H1 (cell line): ENCODE data around the gene MAGEB2. TPM values are rescaled to one million over a fixed set of nuclear protein-coding genes. Genes with fewer than 3 reads are reported as not detected.

Experiments used
- CTCF ChIA-PET: fragments of 300-600 bp; sonication (Branson Sonifier 250); formaldehyde crosslinking; loops from one replicate; lab custom pipeline; 2021; ENCODE audit not compliant: partially characterized antibody; lab: Charles Lee
- POLR2A ChIA-PET: fragments of 300-600 bp; sonication (Branson Sonifier 250); formaldehyde crosslinking; loops from one replicate; lab custom pipeline; 2021; ENCODE audit warnings: inconsistent platforms; ENCODE audit not compliant: partially characterized antibody; lab: Charles Lee
- DNase-seq, 2 experiments: peaks; one replicate each; pipeline versions ENCODE4 v3.0.0 to v3.0.0-alpha.2; 2010 to 2022; ENCODE audit warnings: low spot score in 2 of 2, low read depth in 1 of 2, mixed read lengths in 1 of 2
- FAIRE-seq: peaks from 2 replicates; lab custom pipeline; 2011; peaks lifted over from hg19 to GRCh38; lab: Jason Lieb, UNC
- H2AFZ ChIP-seq: 2 replicates; pipeline ENCODE4 v1.8.1; 2012; ENCODE audit warnings: low read length, inconsistent platforms
- H2AK5ac ChIP-seq: 2 replicates; pipeline ENCODE4 v1.6.1; 2013; ENCODE audit warnings: low read depth, low read length
- H2BK120ac ChIP-seq: replicated peaks from 2 replicates; pipeline ENCODE3; 2013; ENCODE audit warnings: low read depth, low read length, inconsistent platforms
- H2BK12ac ChIP-seq: 2 replicates; pipeline ENCODE4 v1.6.1; 2013; ENCODE audit warnings: low read depth, low read length
- H2BK15ac ChIP-seq: 2 replicates; pipeline ENCODE4 v1.6.1; 2013; ENCODE audit warnings: low read length
- H2BK20ac ChIP-seq: 2 replicates; pipeline ENCODE4 v1.6.1; 2013; ENCODE audit warnings: low read length
- H2BK5ac ChIP-seq: 2 replicates; pipeline ENCODE4 v1.6.1; 2013; ENCODE audit warnings: low read depth, low read length
- H3K14ac ChIP-seq: 2 replicates; pipeline ENCODE4 v1.6.1; 2013; ENCODE audit warnings: inconsistent platforms; ENCODE audit not compliant: insufficient read length
- H3K18ac ChIP-seq: 2 replicates; pipeline ENCODE4 v1.6.1; 2013; ENCODE audit warnings: low read length; ENCODE audit errors: extremely low read depth
- H3K23ac ChIP-seq: 2 replicates; pipeline ENCODE4 v1.6.1; 2013; ENCODE audit warnings: inconsistent platforms; ENCODE audit not compliant: insufficient read length
- H3K23me2 ChIP-seq: 2 replicates; pipeline ENCODE4 v1.6.1; 2013; ENCODE audit warnings: low read depth, low read length
- H3K27ac ChIP-seq: 2 replicates; pipeline ENCODE4 v1.6.1; 2011; ENCODE audit warnings: low read depth, low read length, inconsistent platforms
- H3K27me3 ChIP-seq, 4 experiments: replicated peaks in 1 of 4; 1 replicate in 1 of 4; 2 replicates in 3 of 4; pipeline versions ENCODE4 v1.6.1 to v1.8.1; 2011 to 2013; ENCODE audit warnings: low read length in 3 of 4, mild to moderate bottlenecking in 3 of 4, inconsistent platforms in 2 of 4, mixed read lengths in 2 of 4, moderate library complexity in 1 of 4; ENCODE audit not compliant: control insufficient read depth in 3 of 4, insufficient read depth in 3 of 4; ENCODE audit errors: extremely low read depth in 1 of 4
- H3K36me3 ChIP-seq, 4 experiments: 2 replicates each; pipeline versions ENCODE4 v1.6.1 to v1.8.1; 2011 to 2013; ENCODE audit warnings: mild to moderate bottlenecking in 4 of 4, low read length in 3 of 4, moderate library complexity in 2 of 4, control low read depth in 1 of 4, inconsistent platforms in 1 of 4; ENCODE audit not compliant: insufficient read depth in 4 of 4, control insufficient read depth in 2 of 4
- H3K4ac ChIP-seq: replicated peaks from 2 replicates; pipeline ENCODE3; 2013; ENCODE audit warnings: low read length, low read depth, mixed read lengths, inconsistent platforms; ENCODE audit not compliant: insufficient read length
- H3K4me1 ChIP-seq, 4 experiments: replicated peaks in 1 of 4; 1 replicate in 1 of 4; 2 replicates in 3 of 4; pipeline versions ENCODE4 v1.6.1 to v1.8.1; 2011 to 2013; ENCODE audit warnings: low read length in 3 of 4, inconsistent platforms in 2 of 4, mixed read lengths in 1 of 4; ENCODE audit not compliant: insufficient read depth in 4 of 4, control insufficient read depth in 3 of 4
- H3K4me2 ChIP-seq, 2 experiments: 2 replicates each; pipeline versions ENCODE4 v1.6.1 to v1.8.1; 2011 to 2013; ENCODE audit warnings: low read depth in 2 of 2, low read length in 2 of 2, control low read depth in 1 of 2, inconsistent platforms in 1 of 2, mild to moderate bottlenecking in 1 of 2; ENCODE audit not compliant: insufficient read depth in 1 of 2
- H3K4me3 ChIP-seq, 4 experiments: fragments of 200-600, 300-600 bp in 1 of 4; sonication (generic), shearing (Covaris generic), sonication (Bioruptor Twin) in 1 of 4; 2 replicates each; pipeline versions ENCODE4 v1.5.1 to v1.8.1; 2011 to 2016; ENCODE audit warnings: low read length in 4 of 4, low read depth in 3 of 4, control low read depth in 2 of 4, inconsistent platforms in 2 of 4, mild to moderate bottlenecking in 2 of 4, mixed read lengths in 1 of 4, moderate library complexity in 1 of 4; ENCODE audit not compliant: insufficient read depth in 2 of 4; ENCODE audit errors: extremely low read depth in 1 of 4
- H3K56ac ChIP-seq: replicated peaks from 2 replicates; pipeline ENCODE3; 2013; ENCODE audit warnings: low read depth, mild to moderate bottlenecking, mixed read lengths, low read length, inconsistent platforms; ENCODE audit not compliant: insufficient read length
- H3K79me1 ChIP-seq: 2 replicates; pipeline ENCODE4 v1.6.1; 2013; ENCODE audit warnings: low read depth, low read length, control low read depth
- H3K79me2 ChIP-seq, 2 experiments: 2 replicates each; pipeline versions ENCODE4 v1.6.1 to v1.8.1; 2012 to 2013; ENCODE audit warnings: low read length in 2 of 2, mild to moderate bottlenecking in 2 of 2, inconsistent platforms in 1 of 2; ENCODE audit not compliant: insufficient read depth in 2 of 2, control insufficient read depth in 1 of 2
- H3K9ac ChIP-seq, 4 experiments: replicated peaks in 1 of 4; 1 replicate in 1 of 4; 2 replicates in 3 of 4; pipeline versions ENCODE4 v1.6.1 to v1.8.1; 2011 to 2013; ENCODE audit warnings: low read depth in 3 of 4, low read length in 3 of 4, control low read depth in 2 of 4, mild to moderate bottlenecking in 2 of 4, moderate library complexity in 2 of 4, inconsistent platforms in 1 of 4; ENCODE audit errors: extremely low read depth in 1 of 4
- H3K9me3 ChIP-seq, 2 experiments: 2 replicates each; pipeline versions ENCODE4 v1.6.1 to v1.8.1; 2012 to 2013; ENCODE audit warnings: mild to moderate bottlenecking in 2 of 2, moderate library complexity in 2 of 2, control low read depth in 1 of 2, inconsistent platforms in 1 of 2, low read depth in 1 of 2, low read length in 1 of 2, mixed read lengths in 1 of 2; ENCODE audit not compliant: insufficient read depth in 2 of 2
- H4K20me1 ChIP-seq, 2 experiments: replicated peaks in 1 of 2; 2 replicates each; pipeline versions ENCODE3 to v1.8.1; 2011 to 2013; ENCODE audit warnings: inconsistent platforms in 2 of 2, low read length in 2 of 2, mild to moderate bottlenecking in 1 of 2; ENCODE audit not compliant: insufficient read depth in 2 of 2, control insufficient read depth in 1 of 2
- H4K5ac ChIP-seq: 2 replicates; pipeline ENCODE4 v1.6.1; 2013; ENCODE audit warnings: low read length, low read depth, mixed read lengths, inconsistent platforms; ENCODE audit not compliant: insufficient read length
- H4K8ac ChIP-seq: 2 replicates; pipeline ENCODE4 v1.8.0; 2013; ENCODE audit warnings: mild to moderate bottlenecking, moderate library complexity, low read length, inconsistent platforms; ENCODE audit not compliant: insufficient read depth; ENCODE audit errors: extremely low read depth
- H4K91ac ChIP-seq: replicated peaks from 2 replicates; pipeline ENCODE3; 2013; ENCODE audit warnings: low read length, mixed read lengths, inconsistent platforms; ENCODE audit not compliant: insufficient read length
- CBX8 ChIP-seq: fragments of 300-800, 300-1000 bp; sonication (generic); IDR thresholded peaks from 2 replicates; pipeline ENCODE4 v1.7.1; 2016; ENCODE audit warnings: low read depth, low read length, borderline replicate concordance
- JUND ChIP-seq: IDR thresholded peaks from 2 replicates; pipeline ENCODE4 v1.6.1; 2011; ENCODE audit warnings: mild to moderate bottlenecking, improper control_type of control experiment, low read length
- NRF1 ChIP-seq: IDR thresholded peaks from 2 replicates; pipeline ENCODE4 v1.6.1; 2011; ENCODE audit warnings: mild to moderate bottlenecking, low read depth, low read length, improper control_type of control experiment
- SIX5 ChIP-seq: IDR thresholded peaks from 2 replicates; pipeline ENCODE4 v1.6.1; 2011; ENCODE audit warnings: mild to moderate bottlenecking, low read depth, low read length
- WGBS, 2 experiments: shearing (Covaris generic) in 1 of 2; methylation state at CpG; one replicate each; pipeline versions ENCODE4 v1.1.6 to v1.1.7; 2013 to 2015; ENCODE audit warnings: low lambda C conversion rate in 2 of 2, mixed read lengths in 2 of 2, inconsistent platforms in 1 of 2, low coverage in 1 of 2, missing lambda C conversion rate in 1 of 2; ENCODE audit not compliant: insufficient replicate concordance in 2 of 2, insufficient coverage in 1 of 2, insufficient read length in 1 of 2; ENCODE audit errors: extremely low coverage in 1 of 2, missing lambda C conversion rate in 1 of 2; 5-methylcytosine and 5-hydroxymethylcytosine counted together
- polyA plus RNA-seq, 7 experiments: library from polyadenylated mRNA; depleted of rRNA in 3 of 7; stranded (reverse) in 5 of 7; unstranded in 2 of 7; fragments of >200 nt in 5 of 7; fragments of 200-250 nt in 2 of 7; gene quantifications; 1 replicate in 5 of 7; 2 replicates in 1 of 7; 4 replicates in 1 of 7; pipeline versions ENCODE4 v1.2.1 to v1.2.3, GENCODE V29; 2011 to 2013; ENCODE audit warnings: missing spikeins in 2 of 7, mixed read lengths in 2 of 7
- total RNA-seq: library from RNA; stranded (reverse); fragmentation: NEBNext Ultra II Directional; extraction: Animal tissue kit (Norgen Biotek cat#: 25700); gene quantifications from 2 replicates; pipeline ENCODE4 v1.2.1, GENCODE V29; 2021

The MAGEB2 gene
- total and polyA plus RNA-seq, 2 of the 8 experiments (the other 6 are each of a cell fraction or from before 2014, with no cell fraction given): not detected

DNA sequence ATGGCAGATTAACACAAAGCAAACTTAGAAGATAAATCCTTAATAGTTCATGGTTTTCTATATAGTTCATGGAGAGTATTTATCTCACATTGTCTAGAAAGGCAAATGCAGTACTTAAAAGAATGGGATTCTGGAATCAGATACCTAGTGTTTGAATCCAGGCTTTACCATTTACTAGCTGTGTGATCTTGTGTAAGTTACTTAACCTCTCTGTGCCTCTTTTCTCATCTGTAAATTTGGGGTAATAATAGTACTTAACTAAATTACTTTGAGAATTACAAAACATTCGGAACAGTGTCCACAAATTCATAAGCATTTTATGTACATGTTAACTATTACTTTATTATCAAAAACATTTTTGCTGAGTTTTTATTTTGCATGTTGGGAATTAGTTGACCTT lies 47.4 kb downstream of the MAGEB2 start:
- Histone ChIP-seq H3K9me3 (no peaks in the 10 kb centered on the region), H3K23ac (no peak overlapping the region), H3K4me2 (no peak overlapping the region), H3K4ac (no peak overlapping the region), H3K18ac (no peak overlapping the region), H4K8ac (no peak overlapping the region), H3K56ac (no peak overlapping the region), H2BK5ac (no peak overlapping the region), H2AFZ (no peak overlapping the region), H3K9ac (no peak overlapping the region), H3K27ac (no peak overlapping the region), H3K4me1 (no peaks in the 10 kb centered on the region), H2AK5ac (no peak overlapping the region)
- no peak for TF ChIP-seq CBX8
- TF ChIP-seq JUND: no peak
- no peak for TF ChIP-seq SIX5
- no peak for TF ChIP-seq NRF1
- TF ChIP-seq, all 59 proteins: peak for 0
- Histone ChIP-seq H2BK12ac (no peak overlapping the region), H3K79me2 (no peaks in the 10 kb centered on the region), H2BK120ac (no peak overlapping the region), H4K5ac (no peak overlapping the region), H3K4me3 (no peak overlapping the region), H3K23me2 (no peaks in the 10 kb centered on the region; the same call in 1 of the 2 replicates), H4K20me1 (no peaks in the 10 kb centered on the region), H3K79me1 (no peaks in the 10 kb centered on the region), H2BK15ac (no peak overlapping the region), H2BK20ac (no peak overlapping the region), H3K14ac (no peak overlapping the region), H3K27me3 (no peaks in the 10 kb centered on the region), H4K91ac (no peak overlapping the region), H3K36me3 (no peaks in the 10 kb centered on the region)
- 93% methylated on average over 1 of the region's 1 CpG; no CpG with 5 or more reads in 1 of the 2 experiments for WGBS, 2 experiments
- DNase-seq (no peak), FAIRE-seq (no peak)
- ChIA-PET CTCF (interaction anchor here (1.2 kb wide), 1 partner anchor 96 kb away, joined by 3 read pairs; no protein-coding TSS in a partner anchor), POLR2A (no interaction called here)

Other genes starting within 250 kb of the MAGEB2 start
- not detected in 2 replicates for gene MAGEB3, start 15.1 kb downstream of the MAGEB2 start, total RNA-seq
- gene MAGEB3, start 15.1 kb downstream of the MAGEB2 start, polyA plus RNA-seq (2011; rRNA removed): 0.03 TPM in 1 of 2 replicates, not detected in the other
- not detected in 2 replicates for gene MAGEB4, start 26.4 kb downstream of the MAGEB2 start, total RNA-seq
- not detected in 2 replicates for gene MAGEB4, start 26.4 kb downstream of the MAGEB2 start, polyA plus RNA-seq (2011; rRNA removed)
- gene MAGEB1, start 31.6 kb downstream of the MAGEB2 start, total RNA-seq: not detected in 2 replicates
- gene MAGEB1, start 31.6 kb downstream of the MAGEB2 start, polyA plus RNA-seq (2011; rRNA removed): 0.05 and 0.08 TPM in 2 replicates
- gene NR0B1, start 93.8 kb downstream of the MAGEB2 start, total RNA-seq: 0.15 and 0.24 TPM in 2 replicates
- gene NR0B1, start 93.8 kb downstream of the MAGEB2 start, polyA plus RNA-seq (2011; rRNA removed): 0.24 and 0.26 TPM in 2 replicates